GM12873 (cell line): ENCODE data around the gene GET3.

Experiments
- CTCF ChIP-seq: IDR thresholded peaks from 2 replicates; pipeline ENCODE4 v1.5.1; 2012; ENCODE audit warnings: low read depth, mild to moderate bottlenecking, moderate library complexity, low read length, control low read depth; ENCODE audit not compliant: insufficient read depth; ENCODE audit errors: missing control alignments

The GET3 gene

GRCh38 chr19:12757544-12758274 is 20.4 kb downstream of the GET3 start:
- TF ChIP-seq CTCF: peak; percentile 97

GRCh38 chr19:12759686-12760085 is 22.4 kb downstream of the GET3 start:
- no peak for TF ChIP-seq CTCF

GRCh38 chr19:12763100-12763499 is 25.8 kb downstream of the GET3 start:
- no peak for TF ChIP-seq CTCF

- TF ChIP-seq CTCF: no peak
Observed at GRCh38 chr19:12764698-12765097, 27.4 kb downstream of the GET3 start.

- peak; percentile 76 for TF ChIP-seq CTCF
Observed at GRCh38 chr19:12766051-12766521, 28.8 kb downstream of the GET3 start.

- TF ChIP-seq CTCF: no peak
Observed at GRCh38 chr19:12767150-12767549, 29.9 kb downstream of the GET3 start.

GRCh38 chr19:12767666-12768065 is 30.4 kb downstream of the GET3 start:
- no peak for TF ChIP-seq CTCF
